SH-SY5Y (cell line): ENCODE measurements around the gene ATPAF1.

Source experiments
- GATA2 ChIP-seq: IDR thresholded peaks from 2 replicates; pipeline ENCODE4 v1.6.1; 2011; ENCODE audit warnings: mild to moderate bottlenecking, low read depth, low read length
- GATA3 ChIP-seq: IDR thresholded peaks from 2 replicates; pipeline ENCODE4 v1.6.1; 2011; ENCODE audit warnings: low read depth, mild to moderate bottlenecking, low read length, moderate library complexity

ATPAF1 gene

GRCh38 chr1:46616277-46617107 is 51.7 kb downstream of the ATPAF1 start, which contains the start of gene MOB3C:
TSS of gene MOB3C (minus strand) at chr1:46616811. CDS start at chr1:46613321, 3,490 bp downstream.
- no peak for TF ChIP-seq GATA2
- TF ChIP-seq GATA3 = no peak

DNA sequence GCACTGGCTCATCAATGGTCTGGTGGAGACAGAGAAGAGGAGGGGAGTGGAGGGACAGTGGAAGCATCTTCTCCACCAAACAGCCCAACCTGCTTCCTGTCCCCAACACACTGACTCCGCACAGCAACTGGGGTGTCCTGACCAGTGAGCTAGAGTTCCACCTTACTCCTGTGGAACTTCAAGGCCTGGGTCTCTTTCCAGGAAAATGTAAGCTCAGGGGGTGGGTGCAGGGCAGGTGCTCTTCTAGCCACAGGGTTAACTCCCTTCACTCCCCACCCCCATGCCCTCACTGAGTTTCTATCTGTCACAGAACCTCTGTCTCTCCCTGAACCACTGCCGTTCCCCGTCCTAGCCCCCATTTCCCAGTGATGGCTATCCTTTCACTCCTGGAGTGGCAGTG is 52.4 kb downstream of the ATPAF1 start:
- TF ChIP-seq GATA2 = no peak
- no peak for TF ChIP-seq GATA3

DNA sequence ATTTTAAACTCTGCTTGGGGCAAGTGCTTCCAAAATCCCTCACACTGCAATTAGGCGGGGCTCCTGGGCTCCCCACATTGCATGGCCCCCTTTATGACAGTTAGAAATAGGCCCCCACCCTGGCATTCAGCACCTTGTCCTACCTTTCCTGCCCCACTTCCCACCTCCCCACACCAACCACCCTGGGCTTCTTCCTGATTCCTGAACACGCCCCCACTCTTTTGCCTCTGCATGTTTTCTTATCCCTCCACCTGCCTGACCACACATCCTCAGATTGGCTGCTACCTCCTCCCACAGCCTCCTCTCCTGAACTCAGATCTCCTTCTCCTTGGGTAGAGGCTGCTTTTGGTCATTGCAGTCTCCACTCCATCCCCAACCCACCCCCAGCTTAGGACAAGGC is 53.1 kb downstream of the ATPAF1 start:
- no peak for TF ChIP-seq GATA3
- TF ChIP-seq GATA2 = no peak

GRCh38 chr1:46614604-46614984 is 53.6 kb downstream of the ATPAF1 start:
- no peak for TF ChIP-seq GATA3
- TF ChIP-seq GATA2 = no peak

DNA sequence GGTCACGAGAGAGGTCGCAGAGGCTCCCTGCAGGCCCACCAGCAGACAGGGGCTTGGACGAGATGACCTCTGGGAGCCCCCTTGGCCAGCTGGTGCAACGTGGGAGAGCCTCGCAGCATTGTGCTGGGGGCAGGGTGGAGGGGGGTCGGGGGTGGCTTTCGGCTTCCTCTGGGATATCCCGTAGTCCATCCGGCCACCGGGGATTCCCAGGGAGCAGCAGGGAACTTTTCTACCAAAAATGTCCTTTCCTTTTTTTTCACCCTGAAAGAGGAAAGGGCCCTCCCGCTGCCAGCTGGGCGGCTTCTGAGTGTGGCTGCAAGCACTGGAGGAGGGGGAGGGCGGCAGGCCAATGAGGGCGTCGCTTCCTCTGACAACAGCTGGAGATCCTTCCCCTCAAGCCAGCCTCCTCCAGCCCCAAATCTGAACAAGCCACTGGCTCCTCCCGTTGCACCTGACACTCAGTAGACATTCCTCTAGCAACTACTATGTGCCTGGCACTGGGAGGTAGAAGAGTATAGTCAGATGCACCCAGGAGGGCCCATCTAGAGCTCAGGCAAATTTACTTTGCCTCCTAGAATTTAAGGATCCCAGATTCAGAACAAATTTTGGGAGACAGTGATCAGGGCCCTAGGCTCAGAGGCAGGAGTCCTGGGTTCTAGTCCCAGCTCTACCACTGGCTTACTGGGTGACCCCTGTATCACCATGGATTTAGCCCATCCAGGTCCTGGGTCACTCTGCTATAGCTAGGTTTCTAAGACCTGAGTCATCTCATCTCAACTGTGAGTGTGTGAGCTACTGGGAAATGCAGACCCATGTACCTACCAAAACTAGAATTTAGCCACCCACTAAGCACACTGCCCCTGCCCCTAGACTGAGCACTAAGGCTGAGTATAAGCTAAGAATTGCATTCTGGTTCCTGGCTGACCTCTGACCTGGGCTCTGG is 54.2 kb downstream of the ATPAF1 start:
- TF ChIP-seq GATA3 (no peak), GATA2 (no peak)

DNA sequence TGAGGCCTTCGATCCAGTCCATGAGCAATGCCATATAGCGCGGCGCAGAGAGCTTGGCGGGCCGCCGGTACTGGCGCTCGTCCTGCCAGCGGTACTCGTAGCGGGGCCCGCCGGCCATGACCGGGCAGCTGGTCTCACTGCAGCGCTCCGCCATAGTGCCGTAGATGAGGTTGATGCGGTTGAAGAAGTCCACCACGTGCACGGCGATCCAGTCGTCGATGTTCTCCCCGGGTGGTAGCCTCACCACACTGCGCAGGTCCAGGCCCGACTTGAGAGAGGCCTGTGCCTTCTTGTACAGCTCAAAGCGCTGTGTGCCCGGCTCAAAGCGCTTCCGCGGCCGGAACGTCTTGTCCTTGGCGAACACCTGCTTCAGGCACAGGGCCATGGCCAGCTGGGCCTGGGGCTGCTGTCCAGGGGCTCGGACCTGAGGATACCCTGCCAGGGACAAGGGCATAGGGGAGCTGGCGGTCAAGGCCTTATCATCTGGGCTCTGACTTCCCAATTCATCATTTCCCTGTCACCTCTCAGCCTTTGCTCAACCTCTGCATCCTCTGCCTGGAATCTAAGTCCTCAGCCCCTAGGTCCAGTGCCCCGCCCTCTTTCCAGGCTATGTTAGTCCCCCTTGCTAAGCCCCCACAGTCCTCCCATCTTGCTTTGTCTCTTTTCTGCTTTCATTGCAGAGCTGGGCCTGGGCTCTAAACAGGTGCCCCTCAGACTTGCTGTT is 55.1 kb downstream of the ATPAF1 start:
- TF ChIP-seq GATA2 = no peak
- TF ChIP-seq GATA3 = no peak

DNA sequence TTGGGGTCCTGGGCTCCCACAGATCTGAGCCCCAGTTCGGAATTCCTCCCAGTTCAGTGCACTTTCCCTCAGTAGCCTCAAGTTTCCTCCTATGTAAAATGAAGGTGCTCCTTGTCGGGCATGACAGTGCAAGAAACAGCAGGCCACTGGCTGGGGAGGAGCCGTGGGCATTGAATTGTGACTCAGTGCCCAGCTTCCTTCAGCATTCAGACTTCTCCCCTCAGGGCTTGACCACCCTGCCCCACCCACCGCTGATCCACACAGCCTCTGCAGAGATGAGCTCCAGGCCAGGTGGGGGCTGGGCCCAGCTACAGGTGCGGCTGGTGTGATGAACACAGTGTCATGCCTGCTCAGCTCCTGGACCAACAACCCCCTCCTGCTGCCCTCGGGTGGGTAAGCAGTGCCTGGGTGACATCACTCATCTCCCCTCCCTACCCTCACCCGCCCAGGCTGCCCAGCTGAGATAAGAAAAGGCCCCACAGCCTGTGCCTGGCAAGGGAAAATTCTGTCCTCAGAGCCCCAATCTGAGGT is 56.4 kb downstream of the ATPAF1 start:
- TF ChIP-seq GATA3 = no peak
- TF ChIP-seq GATA2 = no peak

GRCh38 chr1:46607345-46608130 is 60.6 kb downstream of the ATPAF1 start:
- TF ChIP-seq GATA2 (no peak), GATA3 (no peak)

GRCh38 chr1:46606255-46606965 is 61.8 kb downstream of the ATPAF1 start:
- TF ChIP-seq GATA2 (no peak), GATA3 (no peak)

DNA sequence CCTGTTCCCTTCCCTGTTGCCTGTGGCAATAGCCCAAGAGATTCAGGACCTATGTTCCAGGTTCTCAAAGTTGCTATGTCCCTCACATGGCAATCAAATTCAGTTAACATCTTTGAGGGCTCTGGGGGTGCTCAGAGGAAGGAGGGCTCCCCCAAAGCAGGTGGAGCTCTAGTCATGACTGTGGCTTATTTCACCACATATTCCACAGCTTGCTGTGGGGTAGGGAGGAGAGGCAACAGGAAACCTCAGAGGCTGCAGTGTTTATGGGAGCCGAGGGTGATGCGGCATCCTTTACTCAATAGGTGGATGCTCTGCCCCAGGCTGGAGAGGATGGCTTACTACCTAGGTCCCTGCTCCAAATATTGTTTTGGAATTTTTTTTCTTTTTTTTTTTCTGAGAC is 62.9 kb downstream of the ATPAF1 start:
- no peak for TF ChIP-seq GATA3
- TF ChIP-seq GATA2 = no peak

- TF ChIP-seq GATA3 (no peak), GATA2 (no peak)
These were observed 64.2 kb downstream of the ATPAF1 start, which contains the start of gene MKNK1 for GRCh38 chr1:46603858-46604549. TSS of gene MKNK1 (minus strand) at chr1:46604268. CDS start at chr1:46583327, 20,941 bp downstream.

GRCh38 chr1:46603481-46603857 is 64.7 kb downstream of the ATPAF1 start:
- TF ChIP-seq GATA2 = no peak
- no peak for TF ChIP-seq GATA3
